HG03135 (cell line): ENCODE results near the gene ZFYVE19.
A peak's percentile ranks its signal among the peaks of the same experiment; 100 is the strongest.

Experiments used
- ATAC-seq: cut with Tn5 transposase; IDR thresholded peaks from one replicate; pipeline ENCODE4 v1.9.1; 2021; ENCODE audit warnings: mild to moderate bottlenecking, moderate library complexity; ENCODE audit not compliant: unreplicated experiment

The ZFYVE19 gene

DNA sequence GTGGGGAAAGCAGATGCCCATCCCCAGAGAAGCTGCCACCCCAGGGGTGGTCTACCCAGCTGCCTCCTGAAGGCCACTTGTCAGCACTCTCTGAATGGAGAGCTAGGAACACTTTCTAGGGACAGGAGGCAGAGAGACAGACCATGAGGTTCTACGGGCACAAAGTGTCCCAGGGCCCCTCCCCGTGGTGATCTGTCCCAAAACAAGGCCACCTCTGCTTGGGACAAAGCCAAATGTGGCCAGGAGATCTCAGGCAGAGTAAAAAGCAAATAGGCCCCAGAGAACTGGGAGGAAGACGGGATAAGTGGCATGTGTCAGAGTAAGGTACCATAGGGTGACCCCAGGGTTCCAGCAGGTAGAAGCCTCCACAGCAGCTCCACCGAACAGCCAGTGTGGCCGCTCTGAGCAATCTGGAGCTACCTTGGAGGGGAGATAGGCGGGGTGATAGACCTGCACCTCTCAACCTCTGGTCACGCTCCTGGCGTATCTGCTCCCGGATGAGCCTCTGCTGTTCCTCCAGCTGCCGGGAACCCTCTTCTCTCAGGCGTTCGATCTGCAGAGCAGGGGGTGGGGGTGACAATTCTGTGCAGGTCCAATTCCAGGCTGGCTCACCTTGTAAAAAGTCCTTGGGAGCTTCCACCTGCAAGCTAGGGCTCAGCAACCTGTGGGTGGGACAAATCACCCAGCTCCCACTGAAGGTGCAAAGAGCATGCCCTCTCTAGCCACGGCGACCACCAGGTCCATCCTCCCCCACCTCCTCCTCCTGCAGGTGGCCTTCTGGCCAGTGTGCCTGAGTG is 31.0 kb upstream of the ZFYVE19 start:
- ATAC-seq = no peak

DNA sequence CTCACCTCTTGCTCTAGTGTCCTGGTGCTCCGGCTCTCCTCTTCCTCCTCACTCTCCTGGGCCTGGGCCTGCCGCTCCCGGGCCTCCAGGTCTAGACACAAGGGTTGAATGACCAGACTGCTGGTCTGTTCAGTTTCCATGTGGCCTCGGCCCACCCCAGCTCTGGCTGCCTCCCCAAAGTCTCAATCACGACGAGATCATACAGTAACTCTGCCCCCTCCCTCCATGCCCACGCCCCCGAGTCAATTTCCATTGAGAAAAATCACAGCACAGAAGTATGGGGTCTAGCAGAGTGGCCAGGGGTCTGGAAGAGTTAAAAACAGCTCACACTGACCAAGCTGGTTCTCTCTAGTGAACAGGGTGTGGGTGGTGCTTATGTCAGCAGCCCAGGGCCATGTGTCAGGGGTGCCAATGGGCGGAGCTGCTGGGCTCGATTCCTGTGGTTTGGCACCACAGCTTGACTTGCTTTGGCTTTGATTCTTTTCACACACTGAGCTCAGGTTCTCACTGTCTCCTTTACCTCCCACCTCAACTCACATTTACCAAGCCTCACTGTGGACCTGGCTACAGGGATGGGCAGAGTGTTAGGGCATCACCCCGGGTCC is 30.2 kb upstream of the ZFYVE19 start:
- ATAC-seq = no peak

DNA sequence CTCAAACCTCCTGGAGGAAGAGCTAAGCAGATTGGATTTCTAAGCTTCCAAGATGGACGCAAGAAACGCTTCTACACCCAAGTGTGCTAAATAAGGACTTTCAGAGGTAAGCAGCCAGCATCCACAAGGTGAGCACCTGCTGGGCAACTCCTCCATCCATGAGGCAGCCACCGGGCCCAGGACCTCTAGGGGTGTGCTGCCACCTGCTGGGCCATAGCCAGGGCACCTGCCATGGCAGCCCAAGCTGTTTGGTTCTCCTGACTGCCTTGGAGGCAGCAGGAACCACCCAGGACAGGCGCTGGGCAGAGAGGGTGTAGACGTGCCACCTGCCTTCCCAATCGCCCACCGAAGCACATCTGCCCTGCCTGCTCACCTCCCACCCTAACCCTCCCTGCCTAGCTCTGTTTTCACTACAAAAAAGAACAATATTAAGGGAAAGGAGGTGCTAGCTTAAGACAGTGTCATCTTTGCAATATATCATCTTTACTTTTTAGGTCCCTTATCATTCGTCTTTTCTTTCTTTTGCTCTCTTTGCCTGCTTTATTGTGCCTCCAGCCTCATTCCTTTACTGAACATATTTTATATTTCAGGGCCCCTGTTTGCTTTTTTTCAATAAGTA is 24.2 kb upstream of the ZFYVE19 start:
- peak; percentile 62 for ATAC-seq

DNA sequence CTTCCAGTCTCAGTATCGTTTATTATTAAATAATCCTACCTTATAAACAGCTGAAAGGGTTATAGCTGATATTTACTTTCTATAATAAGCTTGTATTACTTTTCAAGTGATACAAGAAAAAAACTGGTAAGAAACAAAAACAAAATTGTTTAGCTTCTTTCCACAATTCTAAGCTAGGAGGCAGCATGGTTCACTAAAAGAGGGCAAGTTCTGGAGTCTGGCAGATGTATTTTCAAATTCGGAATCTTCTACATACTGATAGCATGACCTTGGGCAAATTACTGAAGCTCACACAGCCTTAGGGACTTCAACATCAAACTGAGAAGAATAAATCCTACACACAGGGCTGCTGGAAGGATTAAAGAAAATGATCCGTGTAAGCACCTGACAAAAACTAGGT is 21.7 kb upstream of the ZFYVE19 start:
- ATAC-seq = no peak

DNA sequence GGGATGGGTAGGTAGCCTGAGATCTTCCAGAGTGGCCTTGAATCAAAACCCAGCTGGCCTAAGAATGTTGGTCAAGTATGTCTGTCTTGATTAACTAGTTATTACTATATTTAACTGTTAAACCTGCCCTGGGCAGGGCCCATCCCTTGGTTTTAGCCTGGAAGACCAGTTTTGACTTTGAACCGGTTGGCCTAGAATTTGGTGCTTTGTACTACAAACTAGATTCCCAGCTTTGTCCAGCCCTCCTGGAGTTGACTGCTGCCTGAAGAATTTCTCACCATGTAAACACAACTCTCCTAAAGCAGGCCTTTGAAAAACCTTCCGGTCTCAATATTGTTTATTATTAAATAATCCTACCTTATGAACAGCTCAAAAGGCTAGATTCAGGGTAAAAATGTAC is 21.1 kb upstream of the ZFYVE19 start:
- no peak for ATAC-seq

DNA sequence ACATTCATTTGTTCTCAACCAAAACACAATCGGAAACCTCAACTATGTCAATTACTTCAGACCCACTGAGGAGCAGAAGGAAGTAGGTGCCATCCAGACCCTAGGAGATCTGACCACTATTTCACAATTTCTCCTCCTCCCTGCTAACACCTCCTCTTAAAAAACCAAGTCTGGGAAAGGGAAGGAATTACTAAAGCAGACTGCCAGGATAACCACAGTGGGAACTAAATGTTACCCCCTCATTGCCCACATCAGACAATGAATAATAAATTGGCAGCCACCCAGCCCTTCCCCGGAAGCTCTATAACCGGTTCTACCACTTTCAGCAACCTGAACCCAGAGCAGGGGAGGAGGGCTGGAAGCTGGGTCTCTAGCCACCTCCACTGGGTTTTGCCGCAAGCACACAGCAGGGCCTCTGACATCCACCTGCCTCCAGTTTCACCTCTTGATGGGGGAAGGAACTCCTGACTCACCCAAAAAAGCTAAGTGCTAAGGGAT is 19.5 kb upstream of the ZFYVE19 start:
- ATAC-seq = no peak

DNA sequence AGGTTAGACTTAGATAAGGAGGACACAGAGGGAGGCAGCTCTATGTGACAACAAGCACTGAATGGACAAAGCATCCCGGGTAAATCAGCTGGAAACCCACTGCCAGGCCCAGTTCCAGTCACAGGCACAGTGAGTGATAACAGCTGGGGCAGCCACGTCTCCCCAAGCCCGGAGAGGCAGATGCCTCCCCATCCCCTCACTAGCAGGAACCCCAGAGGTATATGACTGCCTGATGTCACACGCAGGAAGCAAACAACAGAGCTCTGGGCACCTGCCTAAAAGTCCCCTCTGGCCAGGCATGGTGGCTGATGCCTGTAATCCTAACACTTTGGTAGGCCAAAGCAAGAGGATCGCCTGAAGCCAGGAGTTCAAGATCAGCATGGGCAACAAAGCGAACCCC is 18.9 kb upstream of the ZFYVE19 start:
- ATAC-seq = no peak

DNA sequence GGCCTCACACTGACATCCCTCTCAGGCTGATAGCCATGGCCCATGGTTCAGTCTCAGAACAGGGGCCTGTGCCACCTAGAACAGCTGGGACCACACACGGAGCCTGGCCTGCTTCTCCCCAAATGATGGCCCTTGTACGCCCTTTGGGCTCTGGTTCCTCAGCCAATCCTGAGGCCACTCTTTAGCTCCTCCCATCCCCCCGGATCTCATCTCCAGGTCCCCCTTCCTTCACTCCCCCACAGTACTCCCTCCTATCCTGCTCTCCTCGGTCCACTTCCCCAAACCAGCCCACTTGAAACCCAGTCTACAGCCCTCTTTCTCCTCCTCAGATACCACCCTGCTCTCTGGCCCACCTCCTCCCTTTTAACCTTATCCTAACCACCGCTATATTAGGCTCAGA is 17.8 kb upstream of the ZFYVE19 start:
- ATAC-seq = no peak

DNA sequence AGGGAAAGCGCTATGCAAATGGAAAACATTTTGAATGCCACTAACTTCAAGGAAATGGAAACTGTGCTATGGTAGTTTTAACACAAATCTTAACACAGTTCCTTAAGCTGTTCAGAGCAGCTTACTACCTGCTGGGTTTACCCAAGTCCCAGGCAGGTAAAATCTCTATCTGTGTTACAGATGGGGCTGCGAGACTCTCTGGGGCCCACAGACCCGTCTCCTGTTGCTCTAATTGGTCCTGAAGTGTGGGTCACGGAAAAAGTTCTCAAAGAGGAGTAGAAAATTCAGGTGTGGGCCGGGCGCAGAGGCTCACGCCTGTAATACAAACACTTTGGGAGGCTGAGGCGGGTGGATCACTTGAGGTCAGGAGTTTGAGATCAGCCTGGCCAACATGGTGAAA is 16.9 kb upstream of the ZFYVE19 start:
- ATAC-seq = no peak

DNA sequence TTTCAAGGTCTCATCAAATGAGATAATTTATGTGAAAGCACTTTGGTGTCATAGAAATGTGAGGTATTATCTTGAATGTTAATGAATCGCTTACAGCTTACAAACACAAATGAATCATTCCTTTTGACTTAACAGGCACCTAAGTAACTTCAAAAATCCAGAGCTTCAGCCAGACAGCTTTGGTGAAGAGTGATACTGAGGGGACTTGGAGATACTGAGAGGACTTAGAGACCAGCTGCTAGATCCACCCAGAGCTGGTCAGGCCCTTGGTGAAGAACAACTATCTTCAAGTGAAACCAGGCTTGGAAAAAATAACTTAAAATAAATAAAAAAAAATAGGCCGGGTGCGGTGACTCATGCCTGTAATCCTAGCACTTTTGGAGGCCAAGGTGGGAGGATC is 16.2 kb upstream of the ZFYVE19 start:
- ATAC-seq = no peak

DNA sequence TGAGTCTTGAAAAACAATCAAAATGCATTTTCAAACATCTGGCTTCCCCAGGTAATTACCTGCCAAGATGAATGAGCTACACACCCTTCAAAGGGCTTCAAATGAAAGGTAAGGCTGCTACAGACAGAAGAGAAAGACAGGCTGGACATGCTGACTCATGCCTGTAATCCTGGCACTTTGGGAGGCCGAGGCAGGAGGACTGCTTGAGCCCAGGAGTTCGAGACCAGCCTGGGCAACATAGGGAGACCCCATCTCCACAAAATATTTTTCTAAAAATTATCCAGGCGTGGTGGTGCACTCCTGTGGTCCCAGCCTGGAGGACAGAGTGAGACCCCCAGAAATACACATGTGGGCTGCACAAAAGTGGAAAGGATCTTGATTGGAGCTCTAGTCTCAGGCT is 14.5 kb upstream of the ZFYVE19 start:
- ATAC-seq = no peak

DNA sequence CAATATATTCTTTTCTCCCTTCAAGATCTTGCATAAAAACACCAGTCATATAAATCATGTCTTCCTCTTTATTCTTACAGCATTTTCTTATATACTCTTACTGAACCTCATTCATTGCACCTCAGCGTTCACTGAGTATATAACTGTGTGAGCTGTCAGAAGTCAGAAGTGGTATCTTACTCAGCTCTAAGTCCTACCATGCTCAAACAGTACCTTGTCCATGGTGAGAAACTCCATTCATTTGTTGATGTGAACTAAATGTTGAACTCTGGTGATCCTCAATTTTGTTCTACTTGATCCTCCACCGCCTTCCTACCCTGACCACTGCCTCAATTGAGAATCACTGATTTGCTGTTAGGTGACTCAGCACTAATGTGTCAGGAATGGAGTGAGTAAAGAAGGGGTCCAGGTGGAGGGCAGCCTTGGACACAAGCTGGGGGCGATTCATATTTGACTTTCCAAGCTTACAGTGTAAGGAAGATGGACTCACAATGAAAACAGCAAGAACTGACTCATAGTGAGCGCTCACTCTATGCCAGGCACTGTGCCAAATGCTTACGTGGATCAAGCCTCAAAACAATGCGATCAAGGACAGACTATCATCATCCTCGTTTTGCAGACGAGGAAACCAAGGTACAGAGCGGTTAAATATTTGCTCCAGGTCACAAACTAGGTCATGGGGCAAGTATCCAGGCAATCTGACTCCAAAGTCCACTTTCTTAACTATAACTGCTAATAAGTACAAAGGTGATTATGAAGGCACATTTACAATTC is 13.5 kb upstream of the ZFYVE19 start:
- no peak for ATAC-seq

DNA sequence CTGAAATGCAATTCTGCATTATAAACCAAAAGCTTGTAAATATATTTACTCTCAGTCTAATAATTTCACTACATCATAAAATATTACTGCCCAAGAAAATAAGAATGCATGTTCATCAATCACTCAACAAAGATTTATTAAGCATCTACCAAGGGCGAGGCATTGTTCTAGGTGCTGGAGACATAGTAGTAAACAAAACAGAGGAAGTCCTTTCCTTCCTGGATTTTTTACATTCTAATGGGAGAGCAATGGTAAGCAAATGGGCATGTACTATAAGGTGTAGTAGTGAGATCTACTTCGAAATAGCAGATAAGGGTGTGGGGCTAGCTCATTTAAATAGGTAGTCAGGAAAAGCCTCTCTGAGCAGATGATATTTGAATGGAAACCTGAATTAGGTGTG is 10.8 kb upstream of the ZFYVE19 start:
- ATAC-seq = no peak

DNA sequence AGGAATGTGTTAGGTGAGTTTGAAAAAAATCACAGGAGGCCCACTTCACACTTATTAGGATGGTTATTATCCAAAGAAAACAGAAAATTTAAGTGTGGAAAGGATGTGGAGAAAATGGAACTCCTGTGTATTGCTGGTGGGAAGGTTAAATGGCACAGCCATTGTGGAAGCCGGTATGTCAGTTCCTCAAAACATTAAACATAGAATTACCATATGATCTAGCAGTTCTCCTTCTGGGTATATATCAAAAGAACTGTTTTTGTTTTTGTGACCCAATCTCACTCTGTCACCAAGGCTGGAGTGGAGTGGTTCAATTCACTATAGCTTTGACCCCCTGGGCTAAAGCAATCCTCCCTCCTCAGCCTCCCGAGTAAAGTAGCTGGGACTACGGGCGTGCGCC is 10.4 kb upstream of the ZFYVE19 start:
- no peak for ATAC-seq

DNA sequence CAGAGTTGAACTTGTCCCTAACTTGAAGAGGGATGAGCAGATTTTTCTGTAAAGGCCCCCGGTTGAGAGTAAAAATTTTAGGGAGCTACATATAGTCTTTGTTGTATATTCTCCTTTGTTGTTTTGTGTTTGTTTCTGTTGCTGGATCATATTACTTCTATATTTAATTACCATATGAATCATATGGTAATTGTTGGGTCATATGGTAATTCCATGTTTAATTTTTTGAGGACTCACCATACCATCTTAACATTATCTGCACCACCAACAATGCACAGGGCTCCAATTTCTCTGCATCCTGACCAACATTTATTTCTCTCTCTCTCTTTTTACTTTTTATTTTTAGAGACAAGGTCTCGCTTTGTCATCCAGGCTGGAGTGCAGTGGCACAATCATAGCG is 7.4 kb upstream of the ZFYVE19 start:
- no peak for ATAC-seq

DNA sequence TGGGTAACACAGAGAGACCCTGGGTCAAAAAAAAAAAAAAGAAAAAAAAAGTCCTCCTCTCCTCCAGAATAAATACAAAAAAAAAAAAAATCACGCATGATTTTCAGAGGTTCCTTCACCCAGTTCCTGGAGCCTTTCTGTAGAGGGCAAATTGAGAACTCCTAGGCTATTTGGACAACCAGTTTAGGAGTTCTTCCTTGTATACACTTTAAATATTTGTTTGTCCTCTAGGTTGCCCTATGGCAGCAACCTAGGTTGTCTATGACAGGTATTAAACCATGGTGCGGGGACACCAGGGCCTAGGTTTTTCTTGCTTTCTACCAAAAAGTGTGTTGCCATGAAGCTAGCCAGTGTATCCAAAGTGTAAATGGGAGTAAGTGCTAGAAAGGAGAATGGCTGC is 3.8 kb upstream of the ZFYVE19 start:
- ATAC-seq = no peak

DNA sequence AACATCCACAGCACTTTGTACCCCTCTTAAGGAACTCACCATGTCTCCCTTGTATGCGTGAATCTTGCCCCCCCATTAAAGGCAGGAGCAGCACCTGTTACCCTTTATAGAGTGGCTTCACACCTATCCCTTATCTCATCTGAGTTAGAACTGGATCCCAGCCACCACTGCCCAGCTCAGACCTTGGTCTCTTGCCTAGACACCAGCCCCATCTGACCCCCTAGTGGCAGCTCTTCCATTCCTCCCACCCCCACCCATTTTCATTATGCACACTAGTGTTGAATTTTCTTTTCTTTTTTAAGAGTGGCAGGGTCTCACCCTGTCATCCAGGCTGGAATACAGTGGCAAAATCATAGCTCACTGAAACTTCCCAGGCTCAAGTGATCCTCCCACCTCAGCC is 3.2 kb upstream of the ZFYVE19 start:
- no peak for ATAC-seq

DNA sequence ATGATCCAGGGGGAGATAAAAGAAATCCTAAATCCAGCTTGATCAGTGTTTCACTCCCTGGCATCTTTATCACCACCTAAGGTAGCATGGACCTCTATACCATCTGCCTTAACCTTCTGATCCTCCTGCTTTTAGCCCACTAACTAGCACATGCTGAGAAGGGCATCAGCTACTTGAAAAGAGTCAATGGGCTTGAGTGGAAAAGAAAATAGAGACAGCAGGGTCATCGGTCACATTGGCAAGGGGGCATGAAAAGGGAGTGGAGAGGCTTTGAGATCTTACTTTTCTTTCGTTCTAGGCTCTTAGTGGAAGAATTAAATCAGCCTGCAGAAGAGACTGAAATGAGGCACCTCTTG is 239 bp upstream of the ZFYVE19 start:
- ATAC-seq = no peak

DNA sequence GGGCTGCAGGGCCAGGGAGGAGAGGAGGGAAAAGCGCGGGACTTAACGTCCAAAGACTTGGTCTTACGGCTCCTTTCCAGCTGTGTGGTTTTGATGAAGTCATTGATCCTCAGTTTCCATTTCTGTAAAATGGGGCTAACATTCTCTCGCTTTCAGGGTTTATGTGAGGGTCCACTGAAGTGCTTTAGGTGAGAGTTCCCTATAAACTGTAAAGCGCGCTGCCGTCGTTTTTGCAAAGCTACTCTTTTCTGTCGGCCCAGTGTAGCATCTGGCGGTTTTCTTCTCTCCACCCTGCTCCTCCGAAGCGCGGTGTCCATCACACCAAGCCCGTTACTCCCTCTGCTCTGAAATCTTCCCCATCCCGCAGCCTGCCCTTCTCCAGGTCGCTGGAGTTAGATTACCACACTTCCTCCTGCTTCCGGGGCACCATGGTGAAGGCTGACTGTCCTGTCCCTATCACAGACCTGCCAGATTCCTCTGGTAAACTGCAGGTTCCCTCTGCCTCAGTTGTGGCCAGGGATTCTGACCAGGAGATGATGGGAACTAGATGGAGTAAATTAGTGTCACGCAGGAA is 1.1 kb downstream of the ZFYVE19 start:
- ATAC-seq = no peak

DNA sequence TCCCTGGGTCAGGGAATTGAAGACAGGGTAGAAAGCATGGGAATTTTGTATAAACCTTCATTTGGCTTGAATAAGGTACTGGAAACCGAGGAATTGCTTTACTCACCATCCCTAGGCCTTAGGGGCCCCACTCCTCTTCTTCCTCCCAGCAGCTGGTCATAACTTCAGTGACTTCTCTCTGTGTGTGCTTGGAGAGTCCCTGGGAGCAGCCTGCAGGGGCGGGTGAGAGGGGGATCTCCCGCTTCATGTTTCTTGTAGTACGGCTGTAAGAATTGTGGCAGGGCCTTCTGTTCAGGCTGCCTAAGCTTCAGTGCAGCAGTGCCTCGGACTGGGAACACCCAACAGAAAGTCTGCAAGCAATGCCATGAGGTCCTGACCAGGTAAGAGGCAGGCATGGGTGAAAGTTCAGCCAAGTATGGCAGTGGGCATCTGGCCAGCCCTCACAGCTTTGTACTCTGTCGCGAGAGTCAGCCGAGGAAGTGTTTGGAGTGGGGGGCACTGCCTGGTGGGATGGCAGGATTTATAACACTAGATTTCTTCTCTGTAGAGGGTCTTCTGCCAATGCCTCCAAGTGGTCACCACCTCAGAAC is 2.1 kb downstream of the ZFYVE19 start:
- no peak for ATAC-seq
